ENCODE measurements around the gene RHOU.

DNA sequence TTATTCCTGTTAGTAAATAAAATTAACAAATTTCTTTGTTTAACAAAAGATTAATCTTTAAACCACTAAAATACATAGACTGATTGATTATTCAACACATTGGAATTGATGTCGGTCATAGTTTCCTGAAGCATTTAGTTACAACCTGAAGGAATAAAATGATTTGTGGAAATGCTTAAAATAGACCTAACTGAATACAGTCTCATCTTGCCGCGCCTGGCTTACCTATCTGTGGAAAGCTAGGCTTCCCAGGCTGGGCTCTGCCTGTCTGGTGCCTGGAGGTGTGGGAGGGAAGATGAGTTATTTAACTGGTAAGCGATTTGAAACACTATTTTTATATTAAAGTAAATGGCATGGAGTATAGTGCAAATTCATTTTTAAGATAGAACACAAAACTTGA lies 10.2 kb downstream of the RHOU start:
- TF ChIP-seq CTCF (IDR thresholded peaks at IDR 0.05; ENCODE audit: insufficient read depth, low read length, poor library complexity, severe bottlenecking) (no peak), EZH2phosphoT487 (conservative IDR thresholded peaks at IDR 0.05; ENCODE audit: low read length) (no peak)

Measured in SU-DHL-6 (cell line).